AML-193 (cell line): ENCODE data around the gene CELSR3.

ENCODE experiments used
- DNase-seq, 2 experiments: peaks; one replicate each; lab custom pipeline; 2025; lab: John Stamatoyannopoulos, UW

The CELSR3 gene

DNA sequence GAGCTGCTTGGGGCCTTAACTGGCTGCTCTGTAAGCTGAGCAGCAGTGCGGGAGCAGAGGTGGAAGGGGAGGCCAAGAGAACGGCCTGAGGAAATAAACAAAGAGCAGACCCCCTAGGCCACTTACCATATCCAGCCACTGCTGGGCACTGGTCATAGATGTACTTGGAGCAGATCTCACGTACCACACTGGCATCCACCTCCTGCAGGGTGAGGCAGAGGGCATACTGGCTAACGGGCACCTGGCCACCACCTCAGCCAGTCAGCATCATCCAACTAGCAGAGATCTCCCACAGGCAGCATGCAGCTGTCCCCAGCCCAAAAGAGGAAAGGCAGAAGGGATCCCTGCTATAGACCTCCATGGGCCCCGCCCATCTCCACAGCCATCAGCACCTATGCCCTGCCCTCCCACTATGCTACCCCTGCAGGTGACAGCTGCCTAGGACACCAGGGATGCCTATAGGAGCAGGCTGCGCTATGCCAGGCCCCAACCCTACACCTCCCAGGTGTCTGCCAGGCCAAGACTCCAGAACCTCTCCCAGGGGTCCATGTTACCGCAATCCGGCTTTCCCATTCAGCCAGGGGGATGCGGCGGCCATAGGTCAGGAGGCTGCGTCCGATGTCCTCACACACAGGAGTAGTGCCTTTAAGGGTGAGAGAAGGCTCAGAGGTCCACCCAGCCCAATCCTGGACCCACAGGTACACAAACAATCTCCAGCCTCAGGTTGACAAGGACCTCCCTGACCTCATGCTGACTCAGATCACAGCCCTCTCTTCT is 63.0 kb downstream of the CELSR3 start:
- no peak for DNase-seq

- DNase-seq, result no peak
These were observed 63.6 kb downstream of the CELSR3 start for GRCh38 chr3:48599077-48599501.

DNA sequence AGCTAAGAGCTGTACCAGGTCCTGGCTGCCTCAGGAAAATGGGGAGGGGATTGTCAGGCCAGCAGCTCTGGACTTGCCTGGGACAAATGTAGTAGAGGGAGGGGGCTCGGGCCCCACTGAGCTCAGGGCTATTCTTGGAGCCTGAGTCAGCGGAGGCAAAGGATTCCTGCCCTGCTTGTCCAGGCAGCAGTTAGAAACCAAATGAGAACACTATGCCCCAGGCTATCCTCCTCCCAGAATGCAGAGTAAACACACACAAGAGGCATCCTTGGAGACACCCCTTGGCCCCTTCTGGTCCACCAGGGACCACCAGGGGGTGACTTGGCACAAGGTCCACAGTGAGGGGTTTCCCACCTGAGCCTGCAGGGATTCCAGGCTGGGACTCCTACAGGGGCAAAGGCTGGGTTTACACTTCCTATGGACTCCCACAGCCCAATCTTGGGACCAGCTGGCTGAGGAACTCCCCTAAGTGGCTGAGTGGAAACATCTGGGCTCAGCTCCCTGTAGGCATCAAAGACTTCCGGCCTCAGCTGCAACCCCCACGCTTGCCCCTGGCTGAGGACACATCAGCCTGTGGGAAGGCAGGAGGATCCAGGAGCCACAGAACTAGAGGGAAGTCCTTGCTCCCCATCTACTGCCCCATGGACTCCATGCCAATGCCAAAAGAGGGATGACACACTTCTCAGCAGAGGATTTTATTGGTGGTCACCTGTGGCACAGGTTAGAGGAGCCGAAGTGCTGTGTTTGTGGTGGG is 64.2 kb downstream of the CELSR3 start:
- no peak for DNase-seq

DNA sequence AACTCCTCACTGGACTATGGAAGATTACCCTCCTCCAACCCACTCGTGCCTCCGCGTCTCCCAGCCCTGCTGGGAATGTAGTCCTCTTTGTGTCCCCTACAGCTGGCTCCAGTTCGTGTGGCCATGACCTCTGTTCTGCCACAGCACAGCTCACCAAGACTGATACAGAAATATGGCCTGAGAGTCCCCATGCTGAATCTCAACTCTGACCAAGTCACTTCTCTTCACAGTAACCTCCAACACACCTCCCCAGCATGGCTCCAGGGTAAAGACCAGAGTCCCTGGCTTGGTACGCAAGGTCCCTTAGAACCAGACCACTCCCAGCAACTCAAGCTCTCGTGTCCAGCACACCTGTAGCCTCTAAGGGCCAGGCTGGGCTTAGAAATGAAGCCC is 65.3 kb downstream of the CELSR3 start:
- DNase-seq, result no peak

- DNase-seq, result no peak
These were observed 65.8 kb downstream of the CELSR3 start for GRCh38 chr3:48596676-48597407.

DNA sequence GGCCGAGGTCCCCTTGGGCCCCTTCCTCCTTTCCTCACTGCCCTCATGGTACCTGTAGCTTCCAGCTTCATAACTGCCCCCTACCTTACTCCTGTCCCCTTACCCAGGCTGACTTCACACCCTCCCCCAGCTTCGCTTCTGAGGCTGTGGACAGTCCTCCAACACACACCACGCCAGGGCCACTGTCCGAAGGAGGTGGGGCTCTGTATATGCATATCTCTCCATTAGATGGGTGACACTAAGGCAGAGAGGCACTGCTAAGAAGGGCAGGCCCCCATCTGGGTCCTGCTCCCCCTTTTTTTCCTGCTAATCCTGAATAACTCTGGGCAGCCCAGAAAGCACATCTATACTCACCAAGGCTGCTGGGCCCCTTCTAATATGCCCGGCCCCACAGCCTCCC is 66.5 kb downstream of the CELSR3 start:
- DNase-seq, result no peak

- no peak for DNase-seq
These were observed 67.1 kb downstream of the CELSR3 start for GRCh38 chr3:48595526-48596121.

- DNase-seq, result no peak
These were observed 67.6 kb downstream of the CELSR3 start, which contains the start of gene COL7A1 for GRCh38 chr3:48595075-48595525. Gene COL7A1 (minus strand): TSS chr3:48595329. CDS start chr3:48595159, 170 bp downstream.

GRCh38 chr3:48594417-48595049 is 68.2 kb downstream of the CELSR3 start:
- DNase-seq, result no peak

- DNase-seq, result no peak
These were observed 69.3 kb downstream of the CELSR3 start for GRCh38 chr3:48593337-48593736.

GRCh38 chr3:48592519-48593087 is 70.1 kb downstream of the CELSR3 start:
- no peak for DNase-seq

GRCh38 chr3:48591886-48592518 is 70.7 kb downstream of the CELSR3 start:
- DNase-seq, result no peak

GRCh38 chr3:48591436-48591835 is 71.2 kb downstream of the CELSR3 start:
- no peak for DNase-seq

DNA sequence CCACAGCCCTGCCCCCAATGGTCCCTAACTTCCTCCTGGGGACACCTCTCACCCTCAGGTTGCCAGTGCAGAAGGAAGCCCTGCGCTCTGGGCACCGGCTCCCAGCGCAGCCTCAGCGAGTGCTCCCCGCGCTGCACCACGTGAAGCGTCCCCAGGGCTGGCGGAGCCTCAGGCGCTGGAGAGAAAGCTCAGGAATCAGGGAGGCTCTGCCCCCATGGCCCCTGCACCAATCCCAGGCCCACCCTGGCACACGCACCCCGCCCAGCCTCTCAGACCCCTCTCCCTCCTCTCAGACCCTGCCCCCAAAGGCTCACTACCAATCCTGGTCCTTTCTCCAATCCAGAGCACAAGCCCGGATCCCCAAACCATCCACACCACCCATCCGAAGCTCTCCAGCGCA is 74.5 kb downstream of the CELSR3 start:
- no peak for DNase-seq

- DNase-seq, result no peak
These were observed 75.0 kb downstream of the CELSR3 start for GRCh38 chr3:48587686-48588085.
